Activated T-cell treated with anti-CD3 and anti-CD28 coated beads, Interleukin-2, amount 50 U/mL, for 24 hours (primary cell): ENCODE results near the gene FOSB.

Experiments used
- DNase-seq: peaks from one replicate; pipeline ENCODE4 v3.0.0-alpha.2; 2020
- H3K27ac Mint-ChIP-seq: 2 replicates; pipeline ENCODE4 v1.8.0; 2020; ENCODE audit warnings: mild to moderate bottlenecking, mixed read lengths
- H3K27me3 Mint-ChIP-seq: 2 replicates; pipeline ENCODE4 v1.8.0; 2020; ENCODE audit warnings: mixed read lengths
- H3K36me3 Mint-ChIP-seq: 2 replicates; pipeline ENCODE4 v1.8.0; 2020; ENCODE audit warnings: low read depth, mixed read lengths
- H3K4me1 Mint-ChIP-seq: 2 replicates; pipeline ENCODE4 v1.8.0; 2020; ENCODE audit warnings: low read depth, mixed read lengths
- H3K4me3 Mint-ChIP-seq: 2 replicates; pipeline ENCODE4 v1.8.0; 2020; ENCODE audit warnings: mild to moderate bottlenecking, moderate library complexity, mixed read lengths
- H3K9me3 Mint-ChIP-seq: 2 replicates; pipeline ENCODE4 v1.8.0; 2020; ENCODE audit warnings: mixed read lengths

FOSB gene

GRCh38 chr19:45496349-45496953, 28.7 kb downstream of the FOSB start:
- Mint-ChIP-seq H3K27ac (no peak overlapping the region), H3K4me3 (peak overlapping the region; percentile 69), H3K4me1 (peaks cover 45% of the 10 kb centered on the region), H3K36me3 (no peaks in the 10 kb centered on the region), H3K9me3 (no peaks in the 10 kb centered on the region), H3K27me3 (peaks cover 41% of the 10 kb centered on the region)
- peak; percentile 70 for DNase-seq

- H3K27me3 Mint-ChIP-seq, result peaks cover 31% of the 10 kb centered on the region
Observed at GRCh38 chr19:45497791-45498190, 30.0 kb downstream of the FOSB start.

GRCh38 chr19:45498411-45499195, 30.8 kb downstream of the FOSB start, which contains the start of gene PPM1N:
PPM1N (plus strand) TSS chr19:45498443; CDS start chr19:45498473, 30 bp downstream.
- Mint-ChIP-seq H3K4me3 (peak within 1 kb of the TSS; percentile 69), H3K9me3 (no peaks in the 10 kb centered on the region), H3K4me1 (peaks cover 41% of the 10 kb centered on the region), H3K27me3 (peaks cover 24% of the 10 kb centered on the region), H3K27ac (peak within 1 kb of the TSS; percentile 62), H3K36me3 (no peaks in the 10 kb centered on the region)
- DNase-seq, result peak; percentile 82

More at GRCh38 chr19:45497791-45498190, 30.0 kb downstream of the FOSB start:
- no peak for DNase-seq
- no peaks in the 10 kb centered on the region for H3K36me3 Mint-ChIP-seq
- H3K9me3 Mint-ChIP-seq, result no peaks in the 10 kb centered on the region
- peaks cover 48% of the 10 kb centered on the region for H3K4me1 Mint-ChIP-seq
- no peak overlapping the region for H3K27ac Mint-ChIP-seq
- peak overlapping the region; percentile 58 for H3K4me3 Mint-ChIP-seq

DNA sequence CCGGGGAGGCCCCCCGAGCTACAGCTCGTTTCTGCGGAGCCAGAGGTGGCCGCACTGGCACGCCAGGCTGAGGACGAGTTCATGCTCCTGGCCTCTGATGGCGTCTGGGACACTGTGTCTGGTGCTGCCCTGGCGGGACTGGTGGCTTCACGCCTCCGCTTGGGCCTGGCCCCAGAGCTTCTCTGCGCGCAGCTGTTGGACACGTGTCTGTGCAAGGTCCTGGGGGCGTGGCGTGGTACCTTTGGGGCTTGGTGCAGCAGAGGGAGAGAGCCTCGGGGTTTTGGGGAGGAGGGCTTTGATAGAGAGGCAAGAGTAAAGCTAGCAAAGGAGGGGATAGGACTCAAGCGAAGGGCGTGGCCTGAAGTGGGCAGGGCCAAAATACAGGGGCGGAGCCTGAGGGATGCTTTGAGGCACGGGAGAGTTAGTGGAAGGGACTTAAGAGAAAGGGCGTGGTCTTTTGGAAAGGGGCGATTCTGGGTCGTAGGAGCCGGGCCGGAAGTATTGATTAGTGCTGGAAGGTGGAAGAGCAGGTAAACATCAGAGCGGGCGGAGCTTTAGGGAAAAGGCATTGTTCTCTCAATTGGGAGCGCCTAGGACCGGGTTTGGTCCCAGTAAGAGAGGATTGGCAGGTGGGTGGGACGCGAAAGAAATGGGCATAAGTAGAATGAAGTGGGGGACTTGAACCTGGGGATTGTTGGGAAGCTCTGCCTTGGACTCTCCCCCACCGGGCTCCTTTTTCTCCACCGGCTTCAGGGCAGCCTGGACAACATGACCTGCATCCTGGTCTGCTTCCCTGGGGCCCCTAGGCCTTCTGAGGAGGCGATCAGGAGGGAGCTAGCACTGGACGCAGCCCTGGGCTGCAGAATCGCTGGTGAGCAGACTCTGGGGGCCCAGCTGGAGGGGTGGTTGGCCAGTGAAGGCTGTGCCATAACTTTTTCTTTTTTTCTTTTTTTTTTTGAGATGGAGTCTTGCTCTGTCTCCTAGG, 31.7 kb downstream of the FOSB start:
- Mint-ChIP-seq H3K4me3 (peak overlapping the region; percentile 27), H3K4me1 (peaks cover 39% of the 10 kb centered on the region), H3K9me3 (no peaks in the 10 kb centered on the region), H3K27me3 (peaks cover 24% of the 10 kb centered on the region), H3K27ac (no peak overlapping the region), H3K36me3 (no peaks in the 10 kb centered on the region)
- DNase-seq, result peak; percentile 83

DNA sequence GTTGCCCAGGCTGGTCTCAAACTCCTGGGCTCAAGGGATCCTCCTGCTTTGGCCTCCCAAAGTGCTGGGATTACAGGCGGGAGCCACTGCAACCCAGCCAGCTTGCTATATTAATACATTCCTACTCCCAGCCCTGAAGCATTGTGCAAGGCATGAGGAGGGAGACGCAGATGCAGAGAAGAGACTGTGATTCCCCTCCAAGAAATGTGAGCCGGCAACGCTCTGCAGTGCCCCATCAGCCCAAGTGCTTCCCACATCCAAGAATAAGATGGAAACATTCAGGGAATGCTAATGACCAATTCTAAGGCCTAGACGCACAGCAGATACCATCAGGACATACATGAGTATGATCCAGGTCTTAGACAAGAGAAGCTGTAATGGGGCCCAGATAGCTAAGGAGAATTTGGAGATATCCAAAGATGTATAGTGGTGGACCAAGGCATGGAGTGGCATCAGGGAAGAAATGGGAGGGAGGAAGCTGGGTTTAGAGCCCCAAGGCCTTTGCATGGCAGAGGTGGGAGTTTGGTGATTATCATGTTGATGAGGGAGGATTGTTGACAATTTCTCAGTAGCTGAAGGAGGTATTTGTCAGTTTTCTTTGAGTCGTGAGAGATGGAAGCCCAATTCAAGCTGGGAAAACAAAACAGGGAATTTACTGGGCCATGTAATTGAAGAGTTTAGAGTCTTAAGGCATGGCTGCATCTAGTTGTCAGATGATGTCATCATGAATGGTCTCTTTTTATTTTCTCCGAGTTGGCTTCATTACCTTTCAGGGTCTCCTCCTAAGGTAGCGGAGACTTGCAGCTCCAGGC, 33.3 kb downstream of the FOSB start:
- no peak for DNase-seq
- Mint-ChIP-seq H3K9me3 (no peaks in the 10 kb centered on the region), H3K36me3 (no peaks in the 10 kb centered on the region), H3K4me1 (peaks cover 41% of the 10 kb centered on the region), H3K27me3 (peaks cover 10% of the 10 kb centered on the region), H3K27ac (no peak overlapping the region), H3K4me3 (no peak overlapping the region)

DNA sequence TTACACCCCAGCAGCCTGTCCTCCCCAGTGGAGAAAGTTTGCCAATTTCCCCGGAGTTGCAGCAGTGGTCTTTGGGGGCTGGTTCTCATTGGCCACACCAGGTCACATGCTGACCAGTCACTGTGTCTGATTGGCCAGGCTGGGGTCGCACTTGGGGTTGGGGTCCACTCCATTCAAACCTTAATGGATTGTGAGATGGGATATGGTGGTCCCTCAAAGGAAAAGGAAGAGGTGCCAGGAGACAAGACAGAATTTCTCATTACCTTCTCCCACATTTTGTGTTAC, 33.9 kb downstream of the FOSB start:
- H3K9me3 Mint-ChIP-seq, result no peaks in the 10 kb centered on the region
- H3K4me1 Mint-ChIP-seq, result peaks cover 43% of the 10 kb centered on the region
- H3K27me3 Mint-ChIP-seq, result peaks cover 9% of the 10 kb centered on the region
- no peak for DNase-seq
- no peaks in the 10 kb centered on the region for H3K36me3 Mint-ChIP-seq
- H3K27ac Mint-ChIP-seq, result no peak overlapping the region
- no peak overlapping the region for H3K4me3 Mint-ChIP-seq

DNA sequence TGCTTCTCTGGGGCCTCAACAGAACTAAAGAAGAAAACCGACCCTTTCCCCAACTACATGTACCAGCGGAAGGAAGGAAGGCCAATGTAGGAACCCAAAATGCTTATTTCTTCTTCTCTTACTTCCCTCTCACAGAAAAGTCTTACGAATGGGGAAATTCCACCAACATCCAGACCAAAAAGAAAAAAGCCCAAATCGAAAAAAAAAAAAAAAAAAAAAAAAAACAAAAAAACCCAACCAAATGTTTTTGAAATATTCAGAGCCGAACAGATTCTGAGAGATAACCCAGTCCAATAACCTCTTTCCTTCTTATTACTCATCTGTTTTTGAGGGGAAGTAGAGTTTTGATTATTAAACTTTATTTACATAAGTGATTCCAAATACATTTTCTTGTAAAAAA, 34.3 kb downstream of the FOSB start:
- no peak overlapping the region for H3K4me3 Mint-ChIP-seq
- H3K9me3 Mint-ChIP-seq, result no peaks in the 10 kb centered on the region
- no peak overlapping the region for H3K27ac Mint-ChIP-seq
- no peak for DNase-seq
- H3K27me3 Mint-ChIP-seq, result peaks cover 8% of the 10 kb centered on the region
- H3K4me1 Mint-ChIP-seq, result peaks cover 44% of the 10 kb centered on the region
- H3K36me3 Mint-ChIP-seq, result no peaks in the 10 kb centered on the region

DNA sequence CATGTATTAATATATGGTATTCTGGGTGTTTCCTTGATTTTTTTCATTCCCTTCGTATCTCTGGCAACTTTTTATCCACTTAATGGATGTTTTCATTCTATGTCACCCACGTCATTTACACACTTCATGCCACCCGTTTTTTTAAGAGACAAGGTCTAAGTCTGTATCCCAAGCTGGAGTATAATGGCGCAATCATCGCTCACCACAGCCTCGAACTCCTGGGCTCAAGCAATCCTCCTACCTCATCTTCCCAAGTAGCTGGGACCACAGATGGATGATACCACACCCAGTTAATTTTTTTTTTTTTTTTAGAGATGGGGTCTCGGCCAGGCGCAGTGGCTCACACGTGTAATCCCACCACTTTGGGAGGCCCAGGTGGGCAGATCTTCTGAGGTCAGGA, 36.1 kb downstream of the FOSB start:
- Mint-ChIP-seq H3K9me3 (no peaks in the 10 kb centered on the region), H3K4me1 (peaks cover 35% of the 10 kb centered on the region), H3K27me3 (no peaks in the 10 kb centered on the region), H3K36me3 (peaks cover 4% of the 10 kb centered on the region), H3K4me3 (no peak overlapping the region), H3K27ac (no peak overlapping the region)
- DNase-seq, result no peak

DNA sequence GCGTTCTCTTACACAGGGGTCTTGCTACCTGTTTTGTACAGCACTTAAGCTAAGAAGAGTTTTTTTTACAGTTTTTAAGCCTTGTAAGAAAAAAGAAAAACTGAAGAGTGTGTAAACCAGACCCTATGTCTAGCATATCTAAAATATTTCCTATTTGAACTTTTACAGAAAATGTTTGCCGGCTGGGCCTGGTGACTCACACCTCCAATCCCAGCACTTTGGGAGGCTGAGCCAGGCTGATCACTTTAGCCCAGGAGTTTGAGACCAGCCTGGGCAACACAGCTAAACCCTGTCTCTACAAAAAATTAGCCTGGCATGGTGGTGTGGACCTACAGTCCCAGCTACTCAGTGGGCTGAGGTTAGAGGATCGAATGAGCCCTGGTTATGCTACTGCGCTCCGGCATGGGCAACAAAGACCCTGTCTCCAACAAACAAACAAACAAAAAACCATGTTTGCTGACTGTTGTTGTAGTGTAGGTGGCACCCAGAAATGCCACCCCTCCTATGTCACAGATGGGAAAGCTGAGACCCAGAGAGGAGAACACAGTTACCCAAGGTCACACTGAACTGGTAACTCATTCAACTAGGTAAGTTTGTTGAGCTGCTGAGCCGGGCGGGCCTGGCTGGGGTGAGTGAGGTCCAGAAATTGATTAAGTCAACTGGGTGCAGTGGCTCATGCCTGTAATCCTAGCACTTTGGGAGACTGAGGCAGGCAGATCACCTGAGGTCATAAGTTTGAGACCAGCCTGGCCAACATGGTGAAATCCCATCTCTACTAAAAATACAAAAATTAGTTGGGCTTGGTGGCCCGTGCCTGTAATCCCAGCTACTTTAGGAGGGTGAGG, 37.6 kb downstream of the FOSB start:
- peak overlapping the region; percentile 89 for H3K27ac Mint-ChIP-seq
- H3K27me3 Mint-ChIP-seq, result no peaks in the 10 kb centered on the region
- DNase-seq, result no peak
- H3K9me3 Mint-ChIP-seq, result no peaks in the 10 kb centered on the region
- peaks cover 42% of the 10 kb centered on the region for H3K4me1 Mint-ChIP-seq
- peak overlapping the region; percentile 94 for H3K4me3 Mint-ChIP-seq
- H3K36me3 Mint-ChIP-seq, result peaks cover 17% of the 10 kb centered on the region

GRCh38 chr19:45505996-45506245, 38.1 kb downstream of the FOSB start:
- peaks cover 23% of the 10 kb centered on the region for H3K36me3 Mint-ChIP-seq
- no peaks in the 10 kb centered on the region for H3K27me3 Mint-ChIP-seq
- H3K4me3 Mint-ChIP-seq, result peak overlapping the region; percentile 94
- DNase-seq, result no peak
- peaks cover 47% of the 10 kb centered on the region for H3K4me1 Mint-ChIP-seq
- H3K27ac Mint-ChIP-seq, result peak overlapping the region; percentile 89
- H3K9me3 Mint-ChIP-seq, result no peaks in the 10 kb centered on the region

GRCh38 chr19:45506246-45506988, 38.6 kb downstream of the FOSB start:
- Mint-ChIP-seq H3K27ac (peak overlapping the region; percentile 97), H3K4me3 (peak overlapping the region; percentile 94), H3K36me3 (peaks cover 28% of the 10 kb centered on the region), H3K4me1 (peaks cover 48% of the 10 kb centered on the region), H3K9me3 (no peaks in the 10 kb centered on the region), H3K27me3 (no peaks in the 10 kb centered on the region)
- peak; percentile 99 for DNase-seq

DNA sequence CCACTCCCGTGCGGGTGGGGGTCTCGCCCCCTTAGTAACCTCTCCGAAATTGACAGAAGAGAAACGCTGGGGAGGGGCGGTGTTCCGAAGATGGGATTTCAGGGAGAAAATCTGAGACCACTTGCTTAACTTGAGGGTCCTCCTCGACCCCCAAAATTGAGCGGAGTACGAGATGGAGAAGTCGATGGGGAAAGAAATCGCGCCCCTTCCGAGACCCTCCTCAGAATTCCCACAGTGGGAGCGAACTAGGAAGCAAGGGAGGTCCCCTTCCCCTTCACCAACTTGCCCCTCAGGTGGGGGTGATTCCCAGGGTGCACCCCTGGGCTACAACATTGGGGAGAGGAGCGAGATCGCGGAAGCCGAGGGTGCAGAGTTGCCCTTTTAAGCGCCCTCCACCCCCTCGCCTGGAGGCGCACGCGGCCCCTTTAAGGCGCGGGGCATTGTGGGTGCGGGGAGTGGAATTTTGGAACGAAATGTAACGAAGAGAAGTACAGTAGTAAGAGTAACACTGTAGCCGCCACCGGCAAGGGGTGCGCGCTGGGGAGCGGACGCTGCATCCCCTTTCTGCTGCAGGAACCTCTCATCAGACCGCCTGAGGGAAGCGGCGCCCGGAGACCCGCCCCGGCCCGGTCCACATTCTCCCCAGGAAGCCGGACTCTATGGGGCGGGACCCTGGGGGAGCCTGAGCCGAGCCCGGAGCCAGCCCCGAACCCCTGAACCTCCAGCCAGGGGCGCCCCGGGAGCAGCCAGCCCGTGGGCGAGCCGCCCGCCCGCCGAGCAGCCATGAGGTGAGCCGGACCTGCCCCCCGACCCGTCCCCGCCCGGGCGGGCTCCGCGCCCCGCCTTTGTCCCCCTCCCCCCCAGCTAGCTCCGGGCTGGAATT, 39.4 kb downstream of the FOSB start, which contains the start of gene VASP:
TSS of gene VASP (plus strand) at position 491 of the 883 bp plus-strand sequence. CDS start at position 784, 293 bp downstream.
- Mint-ChIP-seq H3K36me3 (peaks cover 33% of the 10 kb centered on the region), H3K9me3 (no peaks in the 10 kb centered on the region), H3K4me1 (peaks cover 52% of the 10 kb centered on the region), H3K27ac (peak within 1 kb of the TSS; percentile 97), H3K4me3 (peak within 1 kb of the TSS; percentile 94), H3K27me3 (no peaks in the 10 kb centered on the region)
- peak; percentile 92 for DNase-seq
